Suppressor macrophage treated with lipopolysaccharide for 1 hour (primary cell): ENCODE measurements around the gene ORC6.

Experiments
- DNase-seq, 3 donors: peaks; one replicate each; pipeline ENCODE4 v3.0.0-alpha.2; 2020 to 2022

Gene ORC6

GRCh38 chr16:46732561-46732960 lies 43.1 kb downstream of the ORC6 start:
- no peak for DNase-seq

DNA sequence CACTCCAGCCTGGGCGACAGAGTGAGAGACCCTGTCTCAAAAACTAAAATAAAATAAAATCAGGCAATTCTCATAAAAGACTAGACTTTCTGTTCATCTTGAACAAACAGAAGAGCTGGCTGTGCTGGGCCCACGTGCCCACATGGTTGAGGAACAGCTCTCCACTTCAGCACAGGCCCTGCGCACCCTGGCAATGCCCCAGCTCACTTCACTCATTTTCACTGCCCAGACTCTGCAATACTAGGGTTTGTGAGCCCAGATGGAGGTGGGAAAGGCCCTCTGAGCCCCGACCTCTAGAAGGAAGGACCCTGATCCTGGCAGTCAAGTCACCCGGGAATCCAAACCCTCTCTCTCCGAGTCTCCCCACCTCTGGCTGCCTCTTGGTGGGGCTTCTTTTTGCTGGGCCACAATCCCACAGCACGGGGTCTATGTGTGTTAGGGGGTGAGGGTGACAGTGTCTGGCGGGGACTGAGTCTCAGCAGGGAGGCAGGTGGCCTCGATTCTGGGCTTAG lies 43.9 kb downstream of the ORC6 start:
- no peak for DNase-seq

GRCh38 chr16:46736695-46737094 lies 47.2 kb downstream of the ORC6 start:
- no peak for DNase-seq

GRCh38 chr16:46737621-46738214 lies 48.3 kb downstream of the ORC6 start:
- DNase-seq = no peak

- no peak for DNase-seq
These were observed 50.5 kb downstream of the ORC6 start for GRCh38 chr16:46739934-46740333.

- peak; percentile 56 to 70 (median 69) for DNase-seq
These were observed 53.8 kb downstream of the ORC6 start for GRCh38 chr16:46743232-46743719.

- no peak for DNase-seq
These were observed 56.2 kb downstream of the ORC6 start for GRCh38 chr16:46745617-46746016.

- no peak for DNase-seq
These were observed 57.6 kb downstream of the ORC6 start for GRCh38 chr16:46746821-46747776.
